Mesangial cell (primary cell): ENCODE measurements around the gene SH3D21. TPM values are rescaled to one million over a fixed set of nuclear protein-coding genes. Genes with fewer than 3 reads are reported as not detected.

Experiments used
- total RNA-seq: library from RNA; depleted of rRNA; stranded (reverse); fragments of >200 nt; gene quantifications from 2 replicates; pipeline ENCODE4 v1.2.3, GENCODE V29; 2015

Gene SH3D21
- total RNA-seq: 3.5 and 3.7 TPM in 2 replicates

DNA sequence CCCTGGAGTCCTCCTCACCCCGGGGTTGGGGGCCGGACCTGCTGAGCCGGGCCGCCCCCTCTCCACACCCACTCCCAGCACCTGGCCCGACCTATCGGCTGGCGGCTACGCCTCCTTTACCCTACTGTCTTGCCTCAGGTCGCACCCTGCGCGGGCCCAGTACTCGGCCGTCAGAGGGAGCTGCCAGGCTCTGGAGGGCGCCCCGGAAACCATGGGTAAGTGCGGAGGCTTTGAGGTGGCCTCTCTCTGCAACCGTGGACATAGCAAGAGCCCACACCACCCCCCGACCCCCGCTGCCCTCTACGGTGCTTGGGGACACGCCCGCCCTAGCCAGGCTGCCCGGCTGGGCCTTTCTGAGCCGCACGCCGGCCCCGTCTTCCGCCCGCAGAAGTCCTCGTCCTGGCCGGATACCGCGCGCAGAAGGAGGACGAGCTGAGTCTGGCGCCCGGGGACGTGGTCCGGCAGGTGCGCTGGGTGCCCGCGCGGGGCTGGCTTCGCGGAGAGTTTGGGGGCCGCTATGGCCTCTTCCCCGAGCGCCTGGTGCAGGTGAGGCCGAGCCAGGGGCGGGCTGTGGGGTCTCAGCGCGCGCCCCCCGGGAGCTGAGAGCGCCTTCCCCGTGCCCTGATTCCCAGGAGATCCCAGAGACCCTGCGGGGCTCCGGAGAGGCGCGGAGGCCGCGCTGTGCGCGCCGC lies at the start of gene SH3D21:
SH3D21 (plus strand) TSS at position 159 of the 692 bp plus-strand sequence; CDS start at position 212, 53 bp downstream.

DNA sequence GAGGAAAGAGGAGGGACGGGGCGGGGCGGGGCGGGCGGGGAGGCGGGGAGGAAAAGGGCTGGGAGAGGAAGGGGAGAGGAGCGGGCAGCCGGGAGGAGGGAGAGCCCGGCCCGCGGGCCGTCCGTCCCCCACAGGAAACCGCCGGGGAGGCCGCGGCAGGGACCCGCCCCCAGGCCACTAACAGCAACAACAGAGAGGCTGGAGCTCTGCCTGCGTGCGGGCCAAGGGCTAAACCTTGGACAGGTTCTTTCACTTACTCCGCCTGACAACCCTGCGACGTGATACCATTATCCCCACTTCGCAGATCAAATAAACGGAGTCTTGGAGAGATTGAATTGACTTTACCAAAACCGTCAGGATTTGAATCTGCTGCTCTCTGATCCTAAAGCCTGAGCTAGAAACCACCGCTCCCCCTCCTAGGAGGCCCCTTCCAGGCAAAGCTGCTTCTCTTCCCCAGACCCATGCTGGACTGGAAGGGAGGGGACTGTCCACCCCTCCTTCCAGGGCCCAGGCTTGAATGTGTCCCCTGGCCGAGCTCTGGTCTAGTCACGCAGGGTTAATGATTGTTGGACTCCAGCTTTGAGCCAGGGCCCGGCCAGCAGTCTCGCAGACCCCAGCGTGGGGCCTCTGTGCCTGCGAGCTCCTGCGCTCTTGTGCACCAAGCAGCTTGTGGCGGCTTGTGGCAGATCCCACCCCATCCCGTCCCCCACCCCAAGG lies 17.6 kb downstream of the SH3D21 start, which contains the start of gene EVA1B:
EVA1B (minus strand) TSS at position 10 of the 717 bp plus-strand sequence. CDS start 608 bp downstream, outside the sequence.

Other genes starting within 250 kb of the SH3D21 start
- 0.33 and 0.51 TPM in 2 replicates for gene TEKT2, start 222.3 kb upstream of the SH3D21 start, total RNA-seq
- 47.8 and 53.0 TPM in 2 replicates for gene ADPRS, start 217.5 kb upstream of the SH3D21 start, total RNA-seq
- 1.5 and 5.7 TPM in 2 replicates for gene COL8A2, start 181.1 kb upstream of the SH3D21 start, total RNA-seq
- 60.6 and 64.2 TPM in 2 replicates for gene TRAPPC3, start 156.9 kb upstream of the SH3D21 start, total RNA-seq
- gene MAP7D1, start 150.2 kb upstream of the SH3D21 start, total RNA-seq: 153 and 226 TPM in 2 replicates
- gene THRAP3, start 81.9 kb upstream of the SH3D21 start, total RNA-seq: 79.4 and 108 TPM in 2 replicates
- 234 and 597 TPM in 2 replicates for gene EVA1B, start 17.3 kb downstream of the SH3D21 start, total RNA-seq
- gene STK40, start 79.6 kb downstream of the SH3D21 start, total RNA-seq: 24.8 and 25.1 TPM in 2 replicates
- 45.0 and 56.5 TPM in 2 replicates for gene LSM10, start 91.5 kb downstream of the SH3D21 start, total RNA-seq
- gene OSCP1, start 144.1 kb downstream of the SH3D21 start, total RNA-seq: 7.5 and 12.0 TPM in 2 replicates
- gene MRPS15, start 158.0 kb downstream of the SH3D21 start, total RNA-seq: 95.6 and 145 TPM in 2 replicates
- not detected in 2 replicates for gene CSF3R, start 176.5 kb downstream of the SH3D21 start, total RNA-seq